Stimulated activated CD4-positive, alpha-beta T cell treated with anti-CD3 and anti-CD28 coated beads, TNF-alpha, amount 100 ng/mL, for 24 hours (primary cell): Measurements from ENCODE around the gene CFAP61.

Experiments
- DNase-seq, 3 experiments: peaks; one replicate each; pipeline ENCODE4 v3.0.0-alpha.2; 2020; ENCODE audit warnings: low read depth in 3 of 3

CFAP61 gene

GRCh38 chr20:20174089-20174835 is 121.9 kb downstream of the CFAP61 start:
- DNase-seq: no peak

GRCh38 chr20:20181322-20181721 is 129.0 kb downstream of the CFAP61 start:
- no peak for DNase-seq

- DNase-seq: peak in 1 of 3 experiments; percentile 22
Measured at GRCh38 chr20:20184149-20184548, 131.8 kb downstream of the CFAP61 start.

GRCh38 chr20:20184706-20185105 is 132.4 kb downstream of the CFAP61 start:
- no peak for DNase-seq

GRCh38 chr20:20188647-20189046 is 136.3 kb downstream of the CFAP61 start:
- DNase-seq: no peak

- no peak for DNase-seq
Measured at GRCh38 chr20:20192366-20192765, 140.0 kb downstream of the CFAP61 start.

- DNase-seq: no peak
Measured at GRCh38 chr20:20195021-20195705, 142.8 kb downstream of the CFAP61 start.

GRCh38 chr20:20196610-20197009 is 144.3 kb downstream of the CFAP61 start:
- no peak for DNase-seq

- no peak for DNase-seq
Measured at GRCh38 chr20:20198011-20198410, 145.7 kb downstream of the CFAP61 start.

GRCh38 chr20:20199361-20200160 is 147.2 kb downstream of the CFAP61 start:
- DNase-seq: no peak

GRCh38 chr20:20201124-20201523 is 148.8 kb downstream of the CFAP61 start:
- no peak for DNase-seq

- no peak for DNase-seq
Measured at GRCh38 chr20:20201639-20202038, 149.3 kb downstream of the CFAP61 start.

- DNase-seq: no peak
Measured at GRCh38 chr20:20202768-20203167, 150.4 kb downstream of the CFAP61 start.

GRCh38 chr20:20203784-20204183 is 151.5 kb downstream of the CFAP61 start:
- no peak for DNase-seq

GRCh38 chr20:20204256-20204655 is 151.9 kb downstream of the CFAP61 start:
- DNase-seq: no peak

- DNase-seq: no peak
Measured at GRCh38 chr20:20205141-20205861, 153.0 kb downstream of the CFAP61 start.

GRCh38 chr20:20205862-20206236 is 153.5 kb downstream of the CFAP61 start:
- no peak for DNase-seq

- no peak for DNase-seq
Measured at GRCh38 chr20:20206788-20207187, 154.5 kb downstream of the CFAP61 start.

GRCh38 chr20:20207291-20207690 is 155.0 kb downstream of the CFAP61 start:
- no peak for DNase-seq

- no peak for DNase-seq
Measured at GRCh38 chr20:20207872-20208271, 155.5 kb downstream of the CFAP61 start.

GRCh38 chr20:20209684-20210083 is 157.4 kb downstream of the CFAP61 start:
- no peak for DNase-seq

GRCh38 chr20:20210327-20210726 is 158.0 kb downstream of the CFAP61 start:
- DNase-seq: no peak
